Measurements from ENCODE around the gene CACNA1I.

The CACNA1I gene

DNA sequence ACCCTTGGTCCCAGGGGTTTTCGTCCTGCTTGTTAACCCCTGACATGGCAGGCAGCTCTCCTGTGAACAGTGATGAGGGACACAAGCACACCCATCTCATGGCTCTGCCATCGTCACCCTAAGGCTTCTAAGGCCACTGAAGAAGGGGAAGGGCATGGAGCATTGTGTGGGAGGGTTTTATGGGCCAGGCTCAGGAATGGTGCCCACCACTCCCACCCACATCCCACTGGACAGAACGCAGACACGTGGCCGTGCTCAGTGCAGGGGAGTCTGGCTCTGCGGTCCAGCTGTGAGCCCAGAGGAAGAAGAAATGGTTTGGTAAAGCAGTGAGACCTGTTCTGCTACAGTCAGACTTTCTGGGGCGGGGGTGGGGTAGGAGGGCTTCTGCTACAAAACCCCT lies 130.0 kb downstream of the CACNA1I start:
- DNase-seq, result no peak

DNA sequence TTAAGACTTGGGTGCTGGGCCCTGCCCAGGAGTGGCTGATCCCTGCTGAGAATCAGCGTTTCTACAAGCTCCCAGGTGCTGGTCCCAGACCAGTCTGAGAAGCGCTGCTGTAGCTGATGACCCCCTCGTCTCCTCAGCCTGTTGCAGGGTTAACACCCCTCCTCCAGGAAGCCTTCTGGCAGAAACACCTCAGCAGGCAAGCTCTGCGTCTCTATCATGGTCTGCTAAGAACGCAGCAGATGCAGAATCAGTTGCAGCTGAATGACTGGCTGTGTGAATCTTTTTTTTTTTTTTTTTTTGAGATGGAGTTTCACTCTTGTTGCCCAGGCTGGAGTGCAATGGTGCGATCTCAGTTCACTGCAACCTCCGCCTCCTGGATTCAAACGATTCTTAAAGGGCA lies 132.5 kb downstream of the CACNA1I start:
- no peak for DNase-seq

DNA sequence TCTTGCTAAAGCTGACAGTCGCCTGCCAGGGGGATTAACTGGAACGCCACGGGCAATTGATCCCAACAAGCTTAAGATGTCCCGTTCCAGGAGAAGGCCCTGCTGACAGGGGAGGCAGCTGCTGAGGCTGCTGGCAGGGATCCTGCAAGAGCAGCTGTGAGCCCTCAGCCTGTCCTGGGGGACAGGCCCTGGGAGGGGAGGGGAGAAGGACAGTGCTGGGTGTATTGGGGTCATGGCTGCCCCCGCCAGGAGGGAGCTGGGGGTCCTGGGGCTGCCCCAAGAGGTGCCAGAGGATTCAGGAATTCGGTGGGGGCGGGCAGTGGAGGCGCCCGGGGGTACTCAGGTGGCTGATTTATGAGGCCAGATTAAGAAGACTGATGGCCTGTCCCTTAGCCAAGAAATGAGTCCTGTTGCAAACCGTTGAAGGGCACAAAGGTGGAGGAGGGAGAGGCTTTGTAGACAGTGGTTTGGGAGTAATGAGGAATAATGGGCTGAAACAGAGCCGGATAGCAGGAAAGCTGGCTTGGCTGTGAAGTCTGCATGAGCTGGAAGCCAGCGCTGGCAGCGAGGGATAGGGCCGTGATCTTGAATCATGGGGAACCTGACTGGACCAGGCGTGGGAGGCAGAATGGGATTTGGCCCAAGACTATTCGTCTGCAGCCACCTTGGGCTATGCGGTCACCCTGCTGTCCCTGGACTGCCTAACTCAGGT lies 133.5 kb downstream of the CACNA1I start:
- no peak for DNase-seq

DNA sequence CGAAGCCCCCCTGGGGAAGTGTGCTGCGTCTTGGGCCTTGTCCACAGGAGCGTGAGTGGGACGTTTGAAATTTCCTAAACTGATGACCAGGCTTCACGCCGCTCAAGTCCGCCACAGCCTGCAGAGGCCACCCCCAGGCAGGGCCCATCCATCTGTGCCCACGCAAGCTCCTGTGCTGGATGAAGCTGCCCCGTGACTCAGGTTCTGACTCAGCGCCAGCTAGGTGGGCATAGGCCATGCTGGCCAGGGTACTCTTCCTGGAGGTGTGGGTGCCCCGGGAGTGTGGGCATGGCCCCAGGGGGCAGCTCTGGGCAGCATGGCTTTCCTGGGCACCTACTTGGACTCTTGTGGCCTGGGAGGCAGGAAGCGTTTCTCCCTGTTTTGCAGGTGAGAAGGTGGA lies 134.8 kb downstream of the CACNA1I start:
- no peak for DNase-seq

DNA sequence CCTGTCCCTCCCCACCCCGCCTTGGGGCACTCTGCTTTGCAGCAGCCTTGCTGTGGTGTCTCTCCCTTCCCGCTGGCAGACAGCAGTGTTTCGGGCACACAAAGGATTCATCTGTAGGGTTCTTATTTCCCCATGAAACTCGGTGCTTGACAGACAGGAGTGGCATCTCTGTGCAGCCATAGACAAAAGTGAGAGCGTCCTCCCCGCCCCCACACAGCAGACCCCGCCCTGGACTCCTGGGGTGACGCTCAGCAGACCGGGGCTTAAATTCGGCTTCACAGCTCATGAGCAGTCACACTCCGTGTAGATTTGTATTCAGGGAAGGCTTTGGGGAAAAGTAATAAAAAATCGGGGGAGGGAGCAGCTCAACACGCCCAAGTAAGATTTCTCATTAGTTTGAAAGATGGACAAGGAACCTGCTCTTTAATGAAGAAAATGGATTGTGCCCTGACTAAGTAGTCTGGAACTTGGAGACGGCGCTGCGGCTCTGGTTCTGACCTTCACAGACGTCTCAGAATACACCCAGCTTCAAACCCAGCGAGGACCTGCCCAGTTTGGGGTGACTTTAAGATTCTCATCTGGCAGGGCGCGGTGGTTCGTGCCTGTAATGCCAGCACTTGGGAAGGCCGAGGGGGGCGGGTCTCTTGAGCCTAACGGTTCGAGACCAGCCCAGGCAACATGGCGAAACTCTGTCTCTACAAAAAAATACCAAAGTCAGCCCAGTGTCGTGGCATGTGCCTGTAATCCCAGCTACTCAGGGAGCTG lies 136.0 kb downstream of the CACNA1I start:
- DNase-seq, result no peak

DNA sequence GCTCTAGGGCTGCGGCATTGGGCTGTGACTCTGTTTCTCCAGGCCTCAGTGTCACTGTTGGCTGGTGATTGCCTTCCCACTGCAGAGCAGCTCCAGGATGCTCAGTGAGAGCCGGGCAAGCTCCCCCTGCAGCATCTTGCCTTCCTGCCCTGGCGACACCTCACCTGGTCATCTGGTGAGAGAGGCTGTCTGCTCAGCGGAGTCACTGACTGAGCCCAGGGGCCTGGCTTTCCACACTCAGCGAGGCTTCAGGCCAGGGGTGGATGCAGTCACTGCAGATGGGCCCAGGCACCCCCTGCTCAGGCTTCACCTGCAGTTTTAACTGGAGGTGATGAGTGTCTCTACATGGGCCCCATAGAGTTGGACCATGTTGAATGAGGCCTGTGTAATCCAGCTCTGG lies 136.8 kb downstream of the CACNA1I start:
- no peak for DNase-seq

DNA sequence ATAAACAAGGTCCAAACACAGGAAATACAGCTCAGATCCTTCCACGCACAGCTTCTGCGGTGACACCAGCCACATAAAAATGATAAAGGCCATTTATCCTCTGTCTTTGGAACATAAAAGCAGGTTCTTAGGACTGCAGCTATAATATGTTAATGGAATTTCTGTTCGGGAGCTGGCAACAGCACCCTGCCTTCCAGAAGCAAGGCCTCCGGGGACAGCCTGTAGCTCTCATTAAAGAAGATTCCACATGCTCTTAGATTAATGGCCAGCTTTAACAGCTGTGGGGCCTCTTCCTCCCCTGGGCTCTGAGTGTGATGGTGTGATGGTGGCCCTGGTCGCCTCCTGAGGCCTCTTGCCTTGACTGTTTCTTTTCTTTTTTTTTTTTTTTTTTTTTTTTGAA lies 137.3 kb downstream of the CACNA1I start:
- no peak for DNase-seq

DNA sequence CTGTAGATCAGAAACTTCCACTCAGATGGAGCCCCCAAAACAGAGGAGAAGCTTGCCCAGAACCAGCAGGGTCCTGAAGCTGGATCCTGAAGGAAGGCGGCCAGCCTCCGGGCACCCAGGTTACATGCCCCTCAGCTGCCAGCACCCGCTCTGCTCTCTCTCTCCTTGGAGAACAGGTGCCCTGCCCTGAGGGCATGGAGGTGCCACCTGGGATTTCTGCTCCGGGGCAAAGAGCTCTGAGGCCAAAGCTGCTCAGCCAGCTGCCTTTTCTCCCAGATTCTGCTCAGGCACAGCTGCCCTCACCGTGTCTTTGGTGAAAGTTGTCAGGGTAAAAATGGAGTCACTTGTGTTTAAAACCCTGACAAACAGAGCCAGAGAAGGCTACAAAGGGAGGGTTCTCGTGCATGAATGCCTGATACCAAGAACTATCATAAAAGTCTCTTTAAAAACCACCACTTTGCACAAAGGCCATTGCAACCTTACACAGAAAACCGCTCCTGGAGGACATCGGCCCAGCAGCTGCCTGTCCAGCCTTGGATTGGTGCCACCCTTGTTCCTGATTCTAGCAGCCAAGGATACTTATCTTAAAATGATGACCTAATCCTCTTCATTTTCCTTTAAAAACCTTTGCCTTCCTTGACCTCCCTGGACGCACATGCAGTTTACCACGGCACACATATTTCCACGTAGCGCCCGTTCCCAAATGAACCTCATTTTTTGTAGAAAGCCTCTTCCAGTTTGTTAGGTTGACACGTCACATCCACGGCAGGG lies 140.0 kb downstream of the CACNA1I start:
- DNase-seq, result no peak

DNA sequence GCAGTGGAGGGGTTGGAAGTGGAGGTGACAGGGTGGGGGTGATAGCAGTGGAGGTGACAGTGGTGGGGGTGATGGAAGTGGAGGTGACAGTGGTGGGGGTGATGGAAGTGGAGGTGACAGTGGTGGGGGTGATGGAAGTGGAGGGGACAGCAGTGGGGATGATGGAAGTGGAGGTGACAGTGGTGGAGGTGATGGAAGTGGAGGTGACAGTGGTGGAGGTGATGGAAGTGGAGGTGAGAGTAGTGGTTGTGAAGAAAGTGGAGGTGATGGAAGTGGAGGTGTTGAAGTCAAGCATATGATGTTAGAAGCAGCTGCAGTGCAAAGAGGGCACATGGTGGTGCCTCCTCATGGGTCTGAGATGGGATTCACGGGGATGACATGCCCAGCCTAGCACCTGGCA lies 141.5 kb downstream of the CACNA1I start:
- no peak for DNase-seq

DNA sequence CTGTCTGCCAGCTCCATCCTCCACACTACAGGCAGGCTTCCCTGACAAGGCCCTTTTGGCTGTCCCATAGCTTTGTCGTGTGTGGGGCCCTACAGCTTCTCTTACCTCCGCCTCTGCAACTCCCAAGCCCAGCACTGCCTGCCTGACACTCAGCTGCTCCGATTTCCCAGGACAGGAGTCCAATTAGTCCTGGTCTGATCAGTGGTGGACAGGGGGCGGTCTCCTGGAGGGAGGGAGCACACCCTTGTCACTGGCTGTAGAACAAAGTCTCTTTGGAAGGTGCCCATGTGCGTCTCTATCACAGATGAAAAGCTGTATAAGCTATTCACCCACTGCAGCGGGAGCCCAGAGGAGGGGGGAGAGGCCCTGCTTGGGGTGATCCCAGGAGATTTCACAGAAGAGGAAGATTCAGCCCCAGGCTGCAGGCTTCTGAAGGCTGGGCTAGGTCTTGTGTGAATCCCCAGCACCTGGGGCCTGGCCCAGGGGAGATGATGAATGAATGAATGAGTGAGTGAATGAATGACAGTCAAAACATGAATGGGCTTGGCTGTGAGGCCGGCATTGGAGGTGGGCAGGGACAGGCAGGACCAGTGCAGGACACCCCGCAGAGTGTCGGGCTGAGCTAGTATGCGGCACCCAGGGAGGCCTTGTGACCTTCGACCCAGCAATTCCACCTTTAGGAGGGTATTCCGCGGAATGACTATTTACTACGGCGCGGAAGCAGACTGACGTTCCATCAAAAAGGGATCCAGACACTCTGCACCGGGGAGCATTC lies 142.4 kb downstream of the CACNA1I start:
- no peak for DNase-seq

DNA sequence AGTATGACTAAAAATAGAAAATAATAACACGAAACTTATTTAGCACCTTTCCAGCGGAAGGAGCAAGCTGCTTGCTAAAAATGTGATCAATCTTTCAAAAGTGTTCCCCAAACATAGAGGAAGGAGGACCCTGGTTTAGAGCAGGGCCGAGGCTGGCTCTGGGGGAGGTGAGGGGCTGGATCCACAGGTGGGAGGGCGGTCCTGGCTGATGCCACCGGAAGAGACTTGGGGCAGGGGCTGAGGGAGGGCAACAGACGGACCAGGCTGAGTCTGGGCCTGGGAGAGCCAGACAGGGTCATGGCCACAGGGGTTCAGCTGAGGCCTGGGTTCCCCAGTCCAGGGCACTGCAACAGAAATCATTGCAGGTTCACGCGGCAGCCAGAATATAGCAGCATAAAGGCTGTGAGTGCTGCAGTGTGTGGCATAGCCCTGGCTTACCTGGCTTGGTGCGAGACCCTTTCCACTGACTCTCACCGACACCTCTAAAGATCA lies 143.3 kb downstream of the CACNA1I start:
- no peak for DNase-seq

DNA sequence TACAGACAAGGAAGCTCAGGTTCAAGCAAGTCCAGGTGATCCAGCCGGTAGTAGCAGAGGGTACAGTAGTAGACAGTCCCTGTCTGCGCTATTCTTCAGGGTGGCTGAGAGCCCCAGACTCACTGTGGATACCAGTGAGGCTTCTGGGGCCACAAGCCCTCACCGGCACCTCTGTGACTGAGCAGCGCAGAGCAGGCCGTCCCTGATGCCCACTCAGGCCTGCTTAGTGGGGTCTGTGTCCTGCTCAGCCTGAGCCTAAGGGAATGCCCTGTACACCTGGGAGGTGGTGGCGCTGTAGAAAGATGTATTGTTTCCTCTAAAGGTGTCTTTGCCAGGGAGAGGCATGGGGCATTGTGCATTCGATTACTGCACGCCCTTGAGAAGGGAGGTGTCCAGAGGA lies 143.8 kb downstream of the CACNA1I start:
- no peak for DNase-seq

DNA sequence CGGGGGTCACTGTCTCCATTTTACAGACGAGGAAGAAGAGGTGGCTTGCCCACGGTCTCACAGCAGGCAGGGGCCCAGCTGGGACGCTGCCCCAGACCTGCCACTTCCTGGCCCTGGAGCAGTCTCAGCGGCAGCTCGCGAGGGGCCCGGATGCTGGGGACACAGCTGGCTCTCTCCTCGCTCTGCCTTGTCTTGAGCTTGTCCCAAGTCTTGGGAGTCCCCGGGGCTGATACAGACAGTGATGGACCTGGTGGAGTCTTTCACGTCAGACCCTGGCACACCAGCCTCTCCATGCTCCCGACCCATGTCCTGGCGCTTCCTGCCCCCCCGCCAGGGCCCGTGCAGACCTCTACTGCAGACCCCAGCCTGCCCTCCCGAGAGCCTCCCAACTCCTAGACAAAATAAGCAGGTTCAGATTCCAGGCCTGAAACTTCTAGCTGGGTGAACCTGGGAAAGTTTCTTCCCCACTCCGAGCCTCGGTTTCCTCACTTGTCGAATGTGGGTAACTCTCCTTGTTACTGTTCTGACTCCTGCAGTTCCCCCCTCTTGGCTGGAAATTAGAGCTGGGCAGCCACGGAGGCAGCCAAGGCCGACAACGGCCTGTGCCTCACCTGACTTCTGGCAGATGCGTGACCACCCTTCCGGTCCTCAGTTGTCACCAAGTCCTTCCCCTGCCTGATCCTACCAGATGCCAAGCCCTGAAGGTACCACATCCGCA lies 145.4 kb downstream of the CACNA1I start:
- no peak for DNase-seq

DNA sequence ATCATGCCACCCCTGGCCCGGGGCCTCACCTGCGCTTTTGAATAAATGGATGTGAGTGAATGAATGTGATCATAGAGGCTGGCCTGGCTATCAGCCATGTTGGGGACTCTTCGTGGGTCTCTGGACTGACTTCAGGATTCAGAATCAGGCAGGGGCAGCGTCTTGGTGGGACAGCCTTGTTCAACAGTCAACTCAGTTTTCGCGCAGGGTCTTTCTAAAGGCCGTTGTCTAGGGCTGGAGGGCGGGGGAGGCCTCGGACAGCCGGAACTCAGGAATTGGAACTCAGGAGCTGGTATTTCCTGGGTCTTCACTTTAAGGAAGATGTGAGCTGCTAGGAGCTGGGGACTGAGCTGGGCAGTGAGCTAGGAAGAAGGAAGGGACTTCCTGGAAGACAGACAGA lies 146.0 kb downstream of the CACNA1I start:
- no peak for DNase-seq

DNA sequence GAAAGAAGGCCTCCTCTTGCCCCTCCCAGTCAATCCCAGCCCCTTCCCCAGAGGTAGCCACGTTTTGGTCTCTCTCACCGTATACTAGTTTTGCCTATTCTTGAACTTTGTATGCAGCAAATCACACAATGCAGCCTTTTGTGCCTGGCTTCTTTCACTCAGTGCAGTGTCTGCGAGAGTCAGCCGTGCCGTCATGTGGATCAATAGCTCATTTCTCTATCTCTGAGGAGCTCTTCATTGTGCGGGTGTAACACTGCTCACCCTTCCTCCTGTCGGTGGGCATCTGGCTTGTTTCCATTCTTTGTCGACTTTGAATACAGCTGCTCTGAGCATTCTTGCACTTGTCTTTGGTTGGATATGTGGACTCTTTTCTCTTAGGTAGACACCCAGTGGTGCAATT lies 146.5 kb downstream of the CACNA1I start:
- DNase-seq, result no peak

DNA sequence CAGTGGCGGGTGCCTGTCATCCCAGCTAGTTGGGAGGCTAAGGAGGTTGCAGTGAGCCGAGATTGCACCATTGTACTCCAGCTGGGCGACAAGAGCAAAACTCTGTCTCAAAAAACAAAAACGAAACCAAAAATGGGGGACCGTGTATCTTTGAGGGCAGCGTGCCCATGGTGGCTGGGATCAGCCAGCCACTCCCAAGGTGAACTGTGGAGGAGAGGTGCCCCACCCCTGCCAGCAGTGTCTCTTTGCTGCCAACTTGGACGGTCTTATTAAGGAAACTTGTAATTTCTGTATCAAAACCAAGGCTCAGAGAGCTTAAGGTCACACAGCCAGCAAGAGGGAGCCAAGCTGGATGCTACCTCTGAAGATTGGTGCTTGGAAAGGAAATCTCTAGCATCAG lies 147.7 kb downstream of the CACNA1I start:
- DNase-seq, result no peak

DNA sequence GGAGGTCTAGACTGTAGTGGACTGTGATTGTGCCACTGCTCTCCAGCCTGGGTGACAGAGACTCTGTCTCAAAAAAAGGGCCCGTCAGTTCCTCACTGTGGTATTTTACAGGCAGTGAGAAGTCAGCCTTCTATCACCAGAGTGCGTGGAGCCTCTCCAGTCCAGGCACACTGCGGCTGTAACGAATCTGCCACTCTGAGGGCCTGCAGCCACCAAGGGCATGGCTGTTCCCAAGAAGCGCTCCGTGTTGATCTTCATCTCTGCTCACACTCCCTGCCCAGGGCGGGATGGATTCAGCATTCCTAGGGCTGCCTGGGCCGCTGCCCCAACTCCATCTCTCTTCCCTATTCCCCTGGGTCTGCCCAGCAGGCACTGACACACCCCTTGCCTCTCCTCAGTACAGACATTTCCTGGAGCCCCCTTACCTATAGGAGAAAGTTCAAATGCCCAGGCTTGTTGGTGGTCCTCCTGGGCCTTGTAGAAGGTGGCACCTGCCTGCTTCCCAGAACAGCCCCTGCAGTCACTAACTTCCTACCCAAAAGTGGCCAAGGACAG lies 148.4 kb downstream of the CACNA1I start:
- no peak for DNase-seq

DNA sequence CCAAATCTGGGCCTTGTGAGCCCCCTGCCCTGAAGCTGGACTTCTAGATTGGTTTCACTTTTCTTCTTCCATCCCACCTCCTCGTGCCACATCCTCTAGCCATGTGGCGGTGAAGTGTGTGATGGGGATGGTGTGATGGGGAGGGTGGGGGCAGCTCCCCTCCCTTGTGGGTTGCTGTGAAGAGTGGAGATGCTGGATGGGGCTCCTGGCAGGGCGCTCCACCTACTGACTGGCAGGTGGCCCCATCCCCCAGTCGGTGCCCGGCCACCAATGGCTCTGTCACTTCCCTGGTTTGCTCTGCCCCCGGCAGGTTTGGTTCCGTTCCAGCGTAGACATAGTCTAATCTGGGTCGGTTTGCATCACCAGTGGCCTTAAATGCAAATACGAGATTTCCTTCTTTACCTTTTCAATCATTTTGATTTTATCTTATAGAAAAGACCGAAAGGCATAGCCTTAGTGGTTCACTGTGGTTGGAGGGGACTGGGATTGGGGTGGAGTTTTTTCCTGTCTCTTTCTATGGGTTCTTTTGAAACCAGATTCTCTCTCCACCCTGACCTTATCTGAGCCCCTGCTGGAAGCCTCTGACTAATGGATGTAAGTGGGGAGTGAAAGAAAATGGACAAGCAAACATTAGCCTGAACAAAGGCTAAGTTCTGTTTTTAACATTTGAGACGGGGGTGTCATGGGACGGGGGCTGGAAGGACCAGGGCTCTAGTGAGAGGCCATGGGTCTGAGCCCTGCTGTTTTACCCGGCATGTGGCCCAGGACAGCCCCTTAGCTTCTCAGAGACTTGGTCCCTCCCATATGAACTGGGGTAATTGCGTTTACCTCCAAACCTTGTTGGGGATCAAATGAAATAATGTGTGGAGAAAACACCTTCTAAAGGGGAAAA lies 149.3 kb downstream of the CACNA1I start:
- no peak for DNase-seq

DNA sequence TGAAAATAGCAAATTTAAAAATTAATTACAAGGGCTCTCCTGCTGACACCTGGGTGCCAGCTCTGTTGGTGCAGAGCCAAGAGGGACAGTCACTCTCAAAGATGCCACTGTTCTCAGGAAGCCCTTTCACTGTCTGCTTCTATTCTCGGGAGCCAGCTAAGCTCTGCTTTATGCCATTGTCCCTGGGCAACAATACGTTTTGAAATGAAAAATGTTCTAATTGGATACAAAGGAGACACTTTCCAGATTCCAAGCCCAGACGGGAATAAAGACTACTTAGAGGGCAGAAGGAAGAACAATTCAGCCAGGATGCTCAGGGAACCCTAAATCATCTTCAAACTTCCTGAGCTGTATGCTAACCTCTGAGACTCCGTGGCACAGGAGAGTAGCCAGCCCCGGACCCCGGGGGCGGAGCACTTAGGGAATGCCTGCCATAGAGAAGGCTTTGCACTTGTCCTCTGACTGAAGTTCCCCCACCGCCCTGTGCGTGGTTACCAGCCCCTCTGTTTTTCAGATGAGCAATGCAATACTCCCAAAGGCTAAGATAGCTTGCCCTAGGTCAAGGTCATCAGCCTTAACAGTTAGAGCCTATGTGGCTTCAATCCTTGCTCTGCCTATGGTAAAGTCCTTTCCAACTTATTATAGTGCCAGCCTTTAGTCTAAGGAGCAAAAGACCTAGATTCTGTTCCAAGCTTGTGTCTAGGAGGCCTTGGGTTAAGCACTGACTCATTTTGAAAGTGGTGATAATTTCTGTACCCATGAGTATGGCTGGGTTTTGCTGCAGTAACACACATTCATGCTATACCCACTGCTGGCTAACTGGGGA lies 150.9 kb downstream of the CACNA1I start:
- DNase-seq, result no peak

DNA sequence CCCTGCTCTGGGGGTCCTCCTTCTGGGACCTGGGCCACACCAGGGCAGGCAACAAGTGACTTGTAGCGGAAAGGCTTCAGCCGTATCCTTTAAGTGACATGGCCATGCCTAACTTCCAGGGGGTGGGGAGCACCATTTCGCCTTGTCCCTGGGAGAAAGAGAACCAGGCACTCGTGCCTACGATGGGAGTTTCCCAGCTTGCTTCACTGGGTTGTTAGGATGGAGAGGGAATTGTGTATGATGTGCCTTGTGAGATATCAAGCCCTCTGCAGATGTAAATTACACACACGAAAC lies 151.4 kb downstream of the CACNA1I start:
- no peak for DNase-seq
